Lower lobe of right lung (tissue), 2 donors: ENCODE measurements around the gene CRHBP. TPM values are rescaled to one million over a fixed set of nuclear protein-coding genes. Genes with fewer than 3 reads are reported as not detected.
"Not testable (repeated sequence)": the region's sequence is repeated elsewhere in the genome, so short reads cannot be mapped to it uniquely, and the experiment has no call there.

Experiments
- ATAC-seq, 2 donors: fragments of 200-7000 bp; cut with Tn5 transposase; one replicate each; pipeline ENCODE4 v1.9.1; 2020 to 2022; ENCODE audit warnings: mild to moderate bottlenecking in 2 of 2, moderate library complexity in 2 of 2
- DNase-seq: peaks from one replicate; pipeline ENCODE4 v3.0.0-alpha.2; 2020
- H3K27ac ChIP-seq: fragments of 200-600 bp; one replicate; pipeline ENCODE4 v1.8.0; 2022
- H3K27me3 ChIP-seq: fragments of 200-600 bp; one replicate; pipeline ENCODE4 v1.8.0; 2022; ENCODE audit warnings: low read depth
- H3K36me3 ChIP-seq: fragments of 200-600 bp; one replicate; pipeline ENCODE4 v1.8.0; 2022; ENCODE audit warnings: mild to moderate bottlenecking
- H3K4me1 ChIP-seq: fragments of 200-600 bp; one replicate; pipeline ENCODE4 v1.8.0; 2022
- H3K4me3 ChIP-seq: fragments of 200-600 bp; one replicate; pipeline ENCODE4 v1.8.0; 2022; ENCODE audit warnings: mild to moderate bottlenecking
- H3K9me3 ChIP-seq: fragments of 200-600 bp; one replicate; pipeline ENCODE4 v1.8.0; 2022
- intact Hi-C: fragments of 100-400 bp; cut with DNase I; formaldehyde crosslinking; loops from one replicate; pipeline ENCODE4 v1.11.0; 2022
- long read RNA-seq: library from polyadenylated mRNA; unstranded; transcript quantifications from one replicate; pipeline ENCODE4 v2.0.0, GENCODE V29; 2021
- total RNA-seq: library from RNA; stranded (reverse); fragmentation: NEBNext Ultra II Directional; extraction: Animal tissue kit (Norgen Biotek cat#: 25700); gene quantifications from one replicate; pipeline ENCODE4 v1.2.1, GENCODE V29; 2021
- TF ChIP-seq, protein P1 (sequence below): fragments of 200-600 bp; IDR thresholded peaks from one replicate; pipeline ENCODE4 v1.8.0; 2022; ENCODE audit warnings: antibody characterized with exemption, mild to moderate bottlenecking
- donor health status: DM: no; HTN: yes; CAD: no; lungs with severe emphysema.

CRHBP gene, protein sequence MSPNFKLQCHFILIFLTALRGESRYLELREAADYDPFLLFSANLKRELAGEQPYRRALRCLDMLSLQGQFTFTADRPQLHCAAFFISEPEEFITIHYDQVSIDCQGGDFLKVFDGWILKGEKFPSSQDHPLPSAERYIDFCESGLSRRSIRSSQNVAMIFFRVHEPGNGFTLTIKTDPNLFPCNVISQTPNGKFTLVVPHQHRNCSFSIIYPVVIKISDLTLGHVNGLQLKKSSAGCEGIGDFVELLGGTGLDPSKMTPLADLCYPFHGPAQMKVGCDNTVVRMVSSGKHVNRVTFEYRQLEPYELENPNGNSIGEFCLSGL
- total RNA-seq, result 0.53 TPM
- long read RNA-seq, result 0 reads

DNA sequence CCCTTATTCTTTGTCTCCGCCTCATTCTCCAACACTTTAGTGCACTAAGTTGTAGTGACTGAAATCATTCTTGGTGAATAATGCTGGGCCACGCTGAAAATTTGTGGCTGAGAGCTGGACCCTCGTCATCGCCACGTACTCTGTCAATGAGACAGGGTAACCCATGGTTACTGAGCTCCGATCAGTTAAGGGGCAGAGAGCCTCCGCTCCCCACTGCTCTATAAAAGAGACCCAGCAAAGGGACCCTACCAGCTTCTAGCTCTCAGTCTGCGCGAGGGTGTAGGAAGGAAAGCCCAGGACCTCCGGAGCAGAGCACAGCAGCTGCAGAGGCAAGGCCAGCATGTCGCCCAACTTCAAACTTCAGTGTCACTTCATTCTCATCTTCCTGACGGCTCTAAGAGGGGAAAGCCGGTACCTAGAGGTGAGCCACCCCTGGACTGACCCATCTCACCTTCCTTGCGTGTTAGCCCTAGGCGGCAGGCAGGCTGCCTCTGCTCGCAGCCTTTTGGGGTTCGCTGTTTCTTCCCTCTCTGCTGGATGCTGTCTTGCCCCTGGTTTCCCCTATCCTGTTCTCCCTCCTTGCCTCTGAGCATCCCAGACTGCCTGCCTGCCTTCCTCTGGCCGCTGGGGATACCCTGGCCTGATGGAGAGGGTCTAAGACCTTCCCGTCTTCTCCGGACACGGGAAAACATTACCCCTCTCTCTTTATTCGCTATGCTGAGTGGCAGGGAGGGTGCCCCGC lies at the start of gene CRHBP:
Gene CRHBP (plus strand): TSS at position 251 of the 742 bp plus-strand sequence. CDS start 90 bp downstream, at position 341.
- H3K27ac ChIP-seq, result no peak within 1 kb of the TSS
- ATAC-seq, result peak; percentile 22 to 32
- DNase-seq, result no peak
- peaks cover 9% of the 10 kb centered on the region for H3K4me1 ChIP-seq
- TF ChIP-seq, protein P1, sequence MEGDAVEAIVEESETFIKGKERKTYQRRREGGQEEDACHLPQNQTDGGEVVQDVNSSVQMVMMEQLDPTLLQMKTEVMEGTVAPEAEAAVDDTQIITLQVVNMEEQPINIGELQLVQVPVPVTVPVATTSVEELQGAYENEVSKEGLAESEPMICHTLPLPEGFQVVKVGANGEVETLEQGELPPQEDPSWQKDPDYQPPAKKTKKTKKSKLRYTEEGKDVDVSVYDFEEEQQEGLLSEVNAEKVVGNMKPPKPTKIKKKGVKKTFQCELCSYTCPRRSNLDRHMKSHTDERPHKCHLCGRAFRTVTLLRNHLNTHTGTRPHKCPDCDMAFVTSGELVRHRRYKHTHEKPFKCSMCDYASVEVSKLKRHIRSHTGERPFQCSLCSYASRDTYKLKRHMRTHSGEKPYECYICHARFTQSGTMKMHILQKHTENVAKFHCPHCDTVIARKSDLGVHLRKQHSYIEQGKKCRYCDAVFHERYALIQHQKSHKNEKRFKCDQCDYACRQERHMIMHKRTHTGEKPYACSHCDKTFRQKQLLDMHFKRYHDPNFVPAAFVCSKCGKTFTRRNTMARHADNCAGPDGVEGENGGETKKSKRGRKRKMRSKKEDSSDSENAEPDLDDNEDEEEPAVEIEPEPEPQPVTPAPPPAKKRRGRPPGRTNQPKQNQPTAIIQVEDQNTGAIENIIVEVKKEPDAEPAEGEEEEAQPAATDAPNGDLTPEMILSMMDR, result no peak
- peak within 1 kb of the TSS; percentile 38 for H3K4me3 ChIP-seq
- H3K27me3 ChIP-seq, result peaks cover 30% of the 10 kb centered on the region
- H3K9me3 ChIP-seq, result no peaks in the 10 kb centered on the region
- no peaks in the 10 kb centered on the region for H3K36me3 ChIP-seq
- intact Hi-C loops, result no loop called here

DNA sequence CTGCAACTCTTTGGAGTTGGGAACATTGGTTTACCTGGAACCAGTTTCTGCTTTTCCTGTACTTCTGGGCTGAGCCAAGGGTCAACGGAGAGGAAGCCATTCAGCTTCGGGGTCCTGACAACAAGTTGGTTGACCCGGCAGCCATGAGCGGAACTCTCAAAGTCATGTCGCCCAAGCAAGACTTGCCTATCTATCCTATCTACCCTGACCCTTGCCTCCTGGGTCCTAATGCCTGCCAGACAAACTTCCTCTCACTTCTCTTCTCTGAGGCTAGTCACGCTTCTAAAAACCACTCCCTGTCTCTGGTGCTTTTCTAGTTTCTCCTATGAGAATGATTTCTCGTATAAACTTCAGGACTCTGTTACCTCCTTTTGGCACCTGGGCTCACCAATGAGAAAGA lies 44.7 kb upstream of the CRHBP start:
- DNase-seq (no peak), ATAC-seq (no peak)
- intact Hi-C loops, result no loop called here
- Histone ChIP-seq H3K4me3 (no peak overlapping the region), H3K27ac (no peak overlapping the region), H3K27me3 (no peaks in the 10 kb centered on the region), H3K36me3 (no peaks in the 10 kb centered on the region), H3K9me3 (no peaks in the 10 kb centered on the region), H3K4me1 (no peaks in the 10 kb centered on the region)
- TF ChIP-seq, protein P1, result no peak

DNA sequence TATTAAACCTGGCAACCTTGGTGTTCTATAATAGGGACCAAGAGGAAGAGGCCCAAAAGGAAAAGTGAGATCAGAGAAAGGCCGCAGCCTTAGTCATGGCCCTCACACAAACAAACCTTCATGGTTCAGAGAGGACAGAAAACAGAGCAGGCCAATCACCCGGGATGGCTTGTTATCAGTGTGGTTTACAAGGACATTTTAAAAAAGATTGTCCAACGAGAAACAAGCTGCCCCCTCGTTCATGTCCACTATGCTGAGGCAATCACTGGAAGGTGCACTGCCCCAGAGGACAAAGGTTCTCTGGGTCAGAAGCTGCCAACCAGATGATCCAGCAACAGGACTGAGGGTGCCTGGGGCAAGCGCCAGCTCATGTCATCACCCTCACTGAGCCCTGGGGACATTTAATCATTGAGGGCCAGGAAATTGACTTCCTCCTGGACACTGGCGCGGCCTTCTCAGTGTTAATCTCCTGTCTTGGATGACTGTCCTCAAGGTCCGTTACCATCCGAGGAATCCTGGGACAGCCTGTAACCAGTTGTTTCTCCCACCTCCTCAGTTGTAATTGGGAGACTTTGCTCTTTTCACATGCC lies 42.4 kb upstream of the CRHBP start:
- H3K36me3 ChIP-seq, H3K4me3 ChIP-seq, ATAC-seq, H3K9me3 ChIP-seq, H3K27me3 ChIP-seq, intact Hi-C loops, H3K4me1 ChIP-seq, DNase-seq, H3K27ac ChIP-seq: not testable (repeated sequence)

DNA sequence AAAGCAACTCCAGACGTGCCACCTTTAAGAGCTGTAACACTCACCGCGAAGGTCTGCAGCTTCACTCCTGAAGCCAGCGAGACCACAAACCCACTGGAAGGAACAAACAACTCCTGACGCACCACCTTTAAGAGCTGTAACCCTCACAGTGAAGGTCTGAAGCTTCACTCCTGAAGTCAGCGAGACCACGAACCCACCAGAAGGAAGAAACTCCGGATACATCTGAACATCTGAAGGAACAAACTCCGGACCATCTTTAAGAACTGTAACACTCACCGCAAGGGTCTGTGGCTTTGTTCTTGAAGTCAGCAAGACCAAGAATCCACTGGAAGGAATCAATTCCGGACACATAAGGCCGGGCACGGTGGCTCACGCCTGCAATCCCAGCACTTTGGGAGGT lies 38.2 kb upstream of the CRHBP start:
- H3K27ac ChIP-seq, H3K9me3 ChIP-seq, ATAC-seq, intact Hi-C loops, DNase-seq, H3K27me3 ChIP-seq, H3K36me3 ChIP-seq, H3K4me3 ChIP-seq, H3K4me1 ChIP-seq: not testable (repeated sequence)

DNA sequence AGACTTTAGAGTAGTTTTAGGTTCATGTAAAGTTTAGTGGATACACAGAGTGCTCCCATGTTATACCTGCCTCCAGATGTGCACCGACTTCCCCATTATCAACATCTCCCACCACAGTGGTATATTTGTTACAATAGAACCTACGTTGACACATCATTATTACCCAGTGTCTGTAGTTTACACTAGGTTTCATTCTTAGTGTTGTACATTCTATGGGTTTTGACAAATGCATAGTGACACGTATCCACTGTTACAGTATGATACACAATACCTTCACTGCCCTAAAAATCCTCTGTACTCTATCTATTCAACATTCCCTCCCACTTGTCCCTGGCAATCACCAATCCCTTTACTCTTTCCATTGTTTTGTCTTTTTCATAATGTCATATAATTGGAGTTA lies 34.3 kb upstream of the CRHBP start:
- Histone ChIP-seq H3K4me1 (no peaks in the 10 kb centered on the region), H3K9me3 (no peaks in the 10 kb centered on the region), H3K27ac (no peak overlapping the region), H3K4me3 (no peak overlapping the region), H3K27me3 (no peaks in the 10 kb centered on the region), H3K36me3 (no peaks in the 10 kb centered on the region)
- TF ChIP-seq, protein P1, result no peak
- no peak for ATAC-seq
- intact Hi-C loops, result no loop called here
- no peak for DNase-seq

DNA sequence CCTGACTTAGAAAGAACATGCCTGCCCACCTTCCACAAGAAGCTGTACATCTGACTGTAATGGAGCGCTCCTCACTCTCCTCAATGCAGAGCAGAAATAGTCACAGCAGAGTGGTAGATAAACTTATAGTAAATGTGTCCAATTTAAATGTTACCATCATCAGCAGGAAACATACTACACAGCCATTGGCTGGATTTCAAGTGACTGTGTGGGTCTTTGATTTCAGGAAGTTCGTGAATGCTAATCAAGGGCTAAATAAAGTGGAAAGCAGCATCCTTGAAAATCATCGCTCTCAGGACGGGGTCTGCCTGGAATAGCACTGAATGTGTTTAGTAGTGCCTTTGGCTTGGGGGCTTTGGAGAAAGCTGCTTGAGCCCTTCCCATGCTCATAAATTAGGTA lies 32.4 kb upstream of the CRHBP start:
- Histone ChIP-seq H3K27ac (no peak overlapping the region), H3K4me3 (no peak overlapping the region), H3K9me3 (no peaks in the 10 kb centered on the region), H3K4me1 (no peaks in the 10 kb centered on the region), H3K27me3 (no peaks in the 10 kb centered on the region), H3K36me3 (no peaks in the 10 kb centered on the region)
- no peak for DNase-seq
- TF ChIP-seq, protein P1, result no peak
- no peak for ATAC-seq
- intact Hi-C loops, result no loop called here
